GM18909 (cell line): ENCODE data around the gene MDFIC.

Experiments used
- ATAC-seq: cut with Tn5 transposase; IDR thresholded peaks from one replicate; pipeline ENCODE4 v1.9.1; 2021; ENCODE audit warnings: mild to moderate bottlenecking; ENCODE audit not compliant: unreplicated experiment, poor library complexity

Gene MDFIC

DNA sequence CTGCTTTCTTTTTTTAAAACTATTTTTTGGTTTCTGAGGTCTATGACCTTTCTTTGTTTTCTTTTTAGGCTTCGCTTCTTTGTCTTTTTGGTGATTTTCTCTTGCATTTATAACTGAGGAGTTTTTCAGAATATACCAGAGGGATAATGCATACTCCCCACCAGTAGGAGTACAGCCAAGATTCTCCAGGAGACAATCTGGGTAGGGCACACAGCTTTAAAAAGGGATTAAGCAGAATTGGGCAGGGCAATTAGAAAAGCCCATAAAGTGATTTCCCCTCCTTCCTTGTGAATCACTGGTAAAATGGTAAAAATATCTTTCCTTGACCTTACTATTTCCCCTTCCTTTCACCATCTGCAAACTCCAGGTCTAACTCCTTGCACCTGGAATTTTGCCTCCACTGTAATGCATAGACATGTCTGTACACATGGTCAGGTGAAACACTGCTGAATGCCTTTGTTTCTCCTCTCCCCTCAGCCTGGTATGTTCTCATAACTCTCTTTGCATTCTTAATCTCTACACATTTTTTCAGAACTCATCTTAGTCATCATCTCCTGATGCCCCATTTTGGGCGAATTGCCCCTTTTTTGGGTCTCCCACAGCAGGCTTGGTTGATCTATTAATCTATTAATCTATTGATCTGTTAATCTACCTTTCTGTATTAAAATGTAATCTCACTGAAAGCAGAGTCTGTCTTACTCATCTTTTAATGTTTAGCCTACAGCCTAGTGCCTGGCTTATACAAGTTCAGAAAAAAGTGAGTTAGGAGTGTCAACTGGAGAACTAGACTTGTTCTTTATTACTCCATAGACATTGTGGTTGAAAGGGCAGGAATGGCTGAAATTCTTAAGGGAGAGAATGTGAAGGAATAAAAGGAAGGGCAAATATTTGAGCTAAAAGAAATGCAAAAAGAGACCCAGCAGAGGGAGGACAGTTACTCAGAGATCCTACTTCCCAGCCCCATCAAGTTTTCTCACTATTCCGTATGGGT is 64.6 kb downstream of the MDFIC start:
- ATAC-seq, result no peak

DNA sequence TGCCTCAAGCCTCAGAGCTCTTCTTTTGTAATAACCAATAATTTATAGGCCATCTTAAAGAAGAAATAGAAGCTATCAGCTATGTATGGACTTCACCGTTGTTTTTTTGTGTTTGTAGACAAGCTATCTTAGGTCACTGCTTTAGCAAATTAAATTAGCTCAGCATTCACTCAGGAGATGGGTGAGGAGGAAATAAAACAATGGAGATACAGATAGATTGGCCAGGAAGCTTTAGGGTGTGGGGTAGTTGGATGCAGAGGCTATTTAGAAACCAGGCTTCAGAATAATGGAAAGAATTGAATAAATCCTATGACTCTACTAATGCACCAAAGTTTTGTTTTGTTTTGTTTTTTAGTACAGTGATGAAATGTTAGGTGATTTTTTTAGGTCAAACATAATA is 66.1 kb downstream of the MDFIC start:
- no peak for ATAC-seq

DNA sequence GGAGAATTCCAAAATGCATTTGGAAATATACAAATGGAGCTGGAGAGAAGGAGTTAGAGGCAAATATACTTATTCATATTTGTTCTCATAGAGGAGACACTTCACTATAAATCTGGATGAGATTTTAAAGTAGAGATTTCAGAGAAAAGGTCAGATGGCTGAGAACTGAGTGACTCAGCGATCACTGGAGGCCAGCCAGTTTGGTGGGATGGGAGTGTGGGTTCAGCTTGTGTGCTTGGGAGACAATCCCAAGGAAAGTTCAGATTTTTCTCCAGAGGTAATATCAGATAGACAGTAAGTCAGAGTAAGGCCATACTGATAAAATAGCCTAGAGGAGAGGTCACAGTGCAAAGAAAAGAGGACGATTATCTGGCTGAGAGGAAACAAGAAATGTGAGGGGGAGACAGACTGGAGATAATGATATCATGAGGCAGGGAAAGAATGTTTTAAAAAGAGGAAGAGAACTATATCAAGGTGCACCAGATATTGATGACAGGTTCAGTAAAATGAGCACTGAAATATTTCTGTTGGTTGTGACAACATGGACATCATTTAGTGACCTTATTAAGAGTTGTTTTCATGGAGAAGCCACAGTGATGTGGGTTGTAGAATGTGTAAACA is 67.0 kb downstream of the MDFIC start:
- ATAC-seq, result no peak

DNA sequence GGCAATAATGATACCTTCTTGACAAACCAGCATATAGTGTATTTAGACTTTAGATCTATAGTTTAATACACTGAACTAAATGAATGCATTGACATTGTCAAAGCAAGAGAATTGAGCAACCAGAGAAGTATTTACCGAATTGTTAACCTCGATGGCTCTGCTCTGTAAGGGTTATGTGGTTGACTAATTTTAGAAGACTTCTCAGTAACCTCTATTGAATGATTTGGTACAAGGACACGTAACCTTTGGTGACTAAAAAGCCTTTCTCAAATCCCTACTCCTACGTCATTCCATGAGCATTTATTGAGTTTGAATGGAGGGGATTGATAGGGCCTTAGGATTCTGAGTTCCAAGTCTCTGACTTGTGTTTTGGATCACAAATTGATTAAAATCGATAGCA is 67.6 kb downstream of the MDFIC start:
- no peak for ATAC-seq

DNA sequence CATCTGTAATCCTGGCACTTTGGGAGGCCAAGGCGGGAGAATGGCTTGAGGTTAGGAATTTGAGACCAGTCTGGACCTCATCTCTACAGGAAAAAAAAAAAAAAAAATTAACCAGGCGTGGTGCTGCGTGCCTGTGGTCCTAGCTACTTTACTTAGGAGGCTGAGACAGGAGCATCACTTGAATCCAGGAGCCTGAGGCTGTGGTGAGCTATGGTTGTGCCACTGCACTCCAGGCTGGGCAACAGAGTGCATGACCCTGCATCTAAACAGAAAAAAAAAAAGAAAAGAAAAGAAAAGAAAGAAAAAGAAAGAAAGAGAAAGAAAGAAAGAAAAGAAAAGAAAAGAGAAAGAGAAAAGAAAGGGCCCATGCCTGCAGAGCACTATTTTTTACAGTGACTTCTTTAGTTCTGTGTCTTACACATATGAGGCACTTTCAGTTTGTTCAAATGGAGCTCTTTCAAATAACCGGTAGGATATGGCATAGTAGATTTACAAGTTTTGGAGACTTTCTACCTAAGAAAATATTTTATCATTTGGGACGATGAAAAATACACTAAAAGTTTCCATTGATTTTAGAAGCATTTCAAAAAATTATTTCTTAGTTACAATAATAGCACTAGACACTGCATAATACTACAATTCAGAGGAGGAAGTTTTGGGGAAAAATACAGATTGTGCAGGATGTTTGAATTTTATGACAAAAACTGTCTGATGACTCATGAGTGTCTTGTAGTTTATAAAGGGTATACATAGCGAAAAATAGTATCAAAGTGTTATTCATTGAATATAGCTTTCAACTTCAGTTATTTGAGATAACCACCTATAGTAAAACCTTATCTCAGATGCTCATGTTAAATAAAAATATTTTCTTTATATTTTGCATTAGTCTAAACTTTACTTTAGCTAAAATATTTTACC is 75.9 kb downstream of the MDFIC start:
- ATAC-seq, result no peak

DNA sequence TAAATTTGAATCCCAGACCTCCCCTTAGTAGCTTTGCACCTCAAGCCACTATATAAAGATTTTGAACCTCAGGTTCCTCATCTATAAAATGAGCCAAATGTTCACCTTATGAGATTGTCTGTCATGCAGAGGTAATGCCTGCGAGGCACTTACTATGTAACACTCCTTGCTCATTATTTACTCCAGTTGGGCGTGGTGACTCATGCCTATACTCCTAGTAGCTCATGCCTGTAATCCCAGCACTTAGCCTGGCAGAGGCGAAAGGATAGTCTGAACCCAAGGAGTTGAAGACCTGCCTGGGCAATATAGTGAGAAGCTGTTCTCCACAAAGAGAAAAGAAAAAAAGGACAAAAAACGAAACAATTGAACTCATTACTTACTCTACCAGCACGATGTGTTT is 82.2 kb downstream of the MDFIC start:
- no peak for ATAC-seq

DNA sequence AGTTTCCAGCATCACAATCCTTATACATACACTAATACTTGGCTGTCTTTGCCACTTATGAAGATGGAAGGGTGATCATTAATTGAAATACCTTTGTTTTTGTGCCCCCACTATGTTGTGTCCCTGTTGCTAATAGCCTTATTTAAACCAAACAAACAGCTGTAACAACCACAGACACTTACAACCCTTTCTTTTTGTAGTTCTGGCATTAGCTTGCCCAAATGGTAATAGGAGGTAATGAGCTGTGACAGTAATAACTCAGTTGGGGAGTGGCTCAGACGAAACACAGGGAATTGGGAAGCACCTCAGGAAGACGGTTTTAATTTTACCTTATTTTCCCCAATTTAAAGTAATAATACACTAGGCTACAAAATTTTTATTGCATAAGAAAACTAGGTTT is 83.4 kb downstream of the MDFIC start:
- no peak for ATAC-seq

DNA sequence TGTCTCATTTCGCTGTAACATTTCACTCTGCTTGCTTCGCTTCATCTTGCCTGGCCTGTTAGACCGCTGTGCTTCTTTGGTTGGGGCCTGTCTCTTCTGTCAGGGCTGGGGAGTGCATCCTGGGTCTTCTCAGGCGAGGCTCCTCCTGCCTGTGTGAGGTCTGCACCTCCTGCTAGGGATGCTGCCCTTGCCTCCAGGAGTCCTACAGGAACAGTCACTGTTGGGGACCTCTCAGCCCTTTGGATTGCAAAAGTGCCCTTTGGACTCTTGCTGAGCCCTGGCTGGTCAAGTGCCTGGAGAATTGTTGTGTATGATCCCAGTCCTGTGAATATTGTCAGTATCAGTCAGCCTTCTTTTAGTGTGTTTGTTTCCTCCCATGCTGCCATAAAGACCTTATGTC is 84.1 kb downstream of the MDFIC start:
- no peak for ATAC-seq

DNA sequence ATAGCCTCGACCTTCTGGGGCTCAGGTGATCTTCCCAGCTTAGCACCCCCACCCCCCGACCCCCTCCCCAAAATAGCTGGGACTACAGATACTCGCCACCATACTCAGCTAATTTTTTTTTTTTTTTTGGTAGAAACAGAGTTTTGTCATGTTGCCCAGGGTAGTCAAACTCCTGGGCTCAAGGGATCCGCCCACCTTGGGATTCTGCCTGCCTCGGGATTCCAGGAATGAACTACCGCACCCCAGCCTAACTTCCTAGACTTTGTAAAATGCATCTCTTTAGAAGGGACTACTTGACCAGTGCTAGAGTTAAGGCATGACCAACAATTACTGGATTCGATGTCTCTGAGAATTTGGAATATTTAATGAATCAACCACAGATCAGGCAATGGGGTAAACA is 85.9 kb downstream of the MDFIC start:
- ATAC-seq, result no peak

DNA sequence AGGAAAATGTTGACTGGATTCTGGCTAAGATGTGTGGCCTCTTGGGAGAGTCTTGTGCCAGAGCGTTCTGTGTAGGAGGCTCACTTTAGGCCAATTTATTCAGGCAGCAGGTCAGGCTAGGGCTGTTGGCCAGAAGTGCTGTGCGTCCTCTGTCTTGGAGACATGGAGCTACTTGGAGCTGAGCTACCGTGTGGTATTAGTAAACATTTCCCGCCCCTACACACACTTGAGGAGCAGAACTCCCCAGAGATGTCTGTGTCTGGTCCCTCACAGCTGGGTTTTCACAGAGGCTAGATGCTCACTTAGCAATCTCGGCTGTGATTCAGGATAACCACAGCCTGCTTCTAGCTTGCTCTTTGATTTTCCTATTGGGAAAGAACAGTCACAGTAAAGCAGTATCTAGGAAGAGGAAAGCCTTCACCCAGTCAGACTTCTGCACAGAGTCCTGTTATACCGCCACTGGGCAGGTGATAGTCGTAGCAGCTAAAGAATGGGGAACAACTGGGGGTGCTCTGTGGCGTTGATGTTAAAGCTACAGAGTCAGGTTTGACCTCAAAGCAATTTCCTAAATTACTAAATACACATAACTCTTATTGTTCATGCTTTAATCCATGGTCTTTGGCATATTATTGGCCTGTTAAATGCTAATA is 86.7 kb downstream of the MDFIC start:
- ATAC-seq, result peak; percentile 63

DNA sequence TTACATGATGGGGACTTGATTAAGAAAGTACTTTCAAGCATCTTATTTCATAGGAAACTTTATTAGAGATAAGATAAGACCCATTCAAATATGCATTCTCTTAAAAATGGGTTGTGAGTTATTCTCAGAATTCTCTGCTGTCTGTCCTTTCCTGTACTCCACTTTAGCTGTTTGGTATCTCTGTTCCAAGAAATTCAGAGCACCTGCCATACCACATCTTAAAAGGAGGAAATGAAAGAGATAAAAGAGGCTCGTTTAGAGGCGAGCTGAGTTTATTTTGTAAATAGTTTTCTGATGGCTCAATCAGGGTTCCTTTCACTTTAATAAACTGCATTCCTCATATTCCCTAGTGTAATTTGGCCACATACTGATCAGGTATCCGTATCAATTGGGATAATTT is 87.2 kb downstream of the MDFIC start:
- ATAC-seq, result peak; percentile 71

DNA sequence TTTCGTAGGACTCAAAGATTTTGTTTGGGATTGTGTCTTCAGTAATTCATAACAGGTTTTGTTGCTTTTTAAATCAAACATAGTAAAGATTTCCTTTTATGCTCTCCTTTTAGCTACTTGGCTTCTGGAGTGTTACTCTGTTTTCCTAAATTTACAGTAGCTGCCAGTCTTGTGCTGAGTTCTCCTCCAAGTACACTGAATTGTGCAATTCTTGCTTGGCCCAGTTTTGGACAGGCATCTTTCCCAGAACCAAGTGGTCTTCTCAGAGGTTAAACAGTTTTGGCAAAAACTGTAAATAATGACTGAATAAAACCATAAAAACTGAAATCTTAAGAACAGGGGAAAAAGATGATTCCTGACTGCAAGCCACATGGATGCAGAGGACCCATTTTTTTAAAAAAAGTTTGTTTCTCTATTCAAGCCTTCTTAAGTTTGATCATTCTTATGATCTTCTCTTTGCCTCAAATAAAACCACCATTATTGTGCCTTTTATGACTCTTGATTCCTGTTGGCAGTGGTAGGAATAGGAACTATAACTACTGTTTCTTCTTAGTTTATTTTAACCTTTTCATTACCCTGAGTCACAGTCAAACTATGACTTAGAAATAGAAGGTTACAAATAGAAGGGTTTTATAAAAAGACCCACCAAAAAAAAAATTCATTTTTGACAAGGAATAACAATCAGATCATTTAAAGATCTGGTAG is 88.0 kb downstream of the MDFIC start:
- no peak for ATAC-seq

DNA sequence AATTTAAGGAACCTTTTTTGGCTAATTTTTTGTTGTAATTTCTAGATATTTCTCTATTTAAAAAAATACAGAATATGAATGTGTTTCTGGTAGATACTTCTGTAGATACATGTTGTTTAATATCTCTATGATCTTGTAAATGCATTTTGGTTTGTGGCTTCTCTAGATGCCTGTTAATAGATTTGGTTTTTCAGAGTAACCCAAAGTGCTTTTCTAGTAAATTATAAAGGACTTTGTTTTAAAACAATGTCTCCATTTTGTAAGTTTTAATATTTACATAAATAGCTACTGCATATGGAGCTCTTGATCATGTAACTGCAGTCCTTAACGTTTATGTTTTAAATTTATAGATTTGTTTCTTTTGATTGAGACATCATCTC is 88.5 kb downstream of the MDFIC start:
- no peak for ATAC-seq

DNA sequence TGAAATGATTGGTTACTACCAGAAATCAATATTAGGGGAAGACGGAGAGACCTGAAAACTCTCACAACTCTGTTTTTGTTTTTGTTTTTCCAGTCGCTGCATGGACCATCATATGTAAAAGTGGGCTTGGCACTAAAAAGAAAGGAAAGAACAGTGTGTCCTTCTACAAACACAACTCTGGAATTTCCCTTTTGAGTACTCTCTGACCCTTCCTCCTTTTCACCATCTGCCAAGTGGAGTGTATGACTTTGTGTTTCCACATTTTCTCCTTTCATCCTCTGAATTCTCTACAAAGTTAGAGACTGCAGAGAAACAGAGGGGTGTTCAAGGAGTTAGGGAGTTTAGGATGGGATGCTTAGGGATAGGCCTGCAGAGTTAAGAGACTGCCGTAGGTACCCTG is 92.0 kb downstream of the MDFIC start:
- ATAC-seq, result no peak

DNA sequence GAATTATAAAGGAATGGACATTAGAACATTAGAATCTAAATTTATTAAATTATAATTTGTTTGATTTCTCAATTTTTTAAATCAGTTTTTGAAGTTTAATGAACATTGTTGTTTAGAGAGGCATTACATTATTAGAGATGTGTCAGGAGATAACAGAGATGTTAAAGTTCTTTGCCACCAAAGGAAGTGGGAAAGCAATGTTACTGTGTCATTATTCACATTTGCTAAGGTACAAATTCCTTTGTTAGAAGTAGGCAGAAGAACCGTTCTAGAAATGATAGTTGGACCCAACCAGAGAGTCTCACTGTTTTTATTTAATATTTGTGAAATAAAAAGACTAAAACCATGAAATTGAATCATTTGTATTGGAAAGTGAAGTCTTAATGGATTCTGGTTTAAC is 92.9 kb downstream of the MDFIC start:
- no peak for ATAC-seq

DNA sequence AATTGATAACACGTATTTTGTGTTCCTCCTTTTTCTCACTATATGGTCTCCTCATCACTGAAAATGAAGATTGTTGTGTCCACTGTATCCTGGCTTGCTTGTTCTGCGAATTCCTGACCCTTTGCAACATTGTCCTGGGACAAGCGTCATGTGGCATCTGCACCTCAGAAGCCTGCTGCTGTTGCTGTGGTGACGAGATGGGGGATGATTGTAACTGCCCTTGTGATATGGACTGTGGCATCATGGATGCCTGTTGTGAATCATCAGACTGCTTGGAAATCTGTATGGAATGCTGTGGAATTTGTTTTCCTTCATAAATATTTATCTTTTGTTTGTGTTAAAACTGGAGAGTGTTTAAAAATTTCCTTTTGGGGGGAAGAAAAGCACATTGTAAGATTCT is 93.7 kb downstream of the MDFIC start:
- no peak for ATAC-seq

DNA sequence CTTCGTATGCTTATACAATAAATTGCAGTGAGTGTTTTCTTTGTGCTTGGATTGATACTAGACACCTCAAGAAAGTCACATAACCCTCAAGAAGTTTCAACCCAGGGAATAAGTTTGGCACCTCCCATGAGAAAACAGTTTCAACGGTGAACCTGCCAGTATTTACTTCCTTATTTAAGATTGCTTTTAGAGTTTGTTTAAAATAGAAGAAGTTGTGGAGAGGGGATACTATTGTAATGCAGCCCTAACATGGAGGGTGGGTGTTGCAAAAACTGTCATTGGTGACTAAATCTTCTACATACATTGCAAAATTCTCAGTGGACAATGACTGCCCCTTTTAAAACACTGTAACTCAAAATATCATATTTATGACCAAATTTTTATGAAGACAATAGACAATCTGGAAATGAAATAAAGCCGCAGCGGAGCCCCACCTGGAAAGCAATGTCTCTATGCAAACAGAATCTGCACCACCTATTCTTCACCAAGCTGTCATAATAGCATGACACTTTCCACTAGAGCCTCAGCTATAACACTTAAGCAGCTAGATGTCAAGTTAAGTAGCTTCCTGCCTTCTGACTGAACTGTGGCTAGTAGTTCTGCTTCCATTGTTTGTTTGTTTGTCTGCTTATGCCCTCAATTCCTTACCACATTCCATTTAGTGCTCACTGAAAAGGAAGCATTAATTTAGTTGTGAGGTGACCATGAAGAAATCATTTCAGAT is 98.2 kb downstream of the MDFIC start:
- no peak for ATAC-seq

DNA sequence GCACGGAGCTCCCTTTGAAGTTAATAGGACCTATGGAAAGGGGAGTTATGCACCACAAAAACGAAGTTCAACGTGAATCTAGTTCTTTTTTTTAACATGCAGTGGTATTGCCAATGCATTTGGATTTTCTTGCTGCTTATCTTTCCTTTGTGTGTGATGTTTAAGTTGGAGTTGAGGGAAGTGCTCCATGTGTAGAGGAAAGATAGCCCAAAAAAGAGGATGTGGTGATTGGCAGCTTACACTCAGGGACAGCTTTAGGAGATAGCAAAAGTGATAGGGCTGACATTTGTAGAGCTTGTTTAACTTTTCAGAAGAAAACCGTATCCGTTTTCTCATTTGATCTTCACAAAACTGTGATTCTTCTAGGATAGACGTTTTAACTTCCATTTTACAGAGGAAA is 101.3 kb downstream of the MDFIC start:
- no peak for ATAC-seq

DNA sequence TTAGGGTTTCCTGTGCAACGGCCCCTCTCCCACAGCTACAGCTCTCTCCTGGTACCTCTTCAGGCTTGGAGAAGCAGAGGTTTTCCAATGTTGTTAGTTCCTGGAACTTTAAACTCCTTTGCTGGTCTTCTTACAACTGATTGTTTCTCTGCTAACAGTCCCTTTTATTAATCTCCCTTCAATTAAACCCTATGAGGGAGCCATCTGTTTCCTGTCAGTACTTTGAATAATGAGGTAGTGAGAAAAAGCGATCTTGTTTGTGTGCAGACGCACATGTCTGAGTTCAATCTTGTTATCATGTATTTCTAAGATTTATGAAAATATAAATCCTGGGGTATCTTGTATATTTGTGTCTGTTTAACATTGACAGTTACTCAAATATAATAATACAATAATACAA is 102.4 kb downstream of the MDFIC start:
- no peak for ATAC-seq
